ENCODE measurements around the gene AQP12B. TPM values are rescaled to one million over a fixed set of nuclear protein-coding genes. Genes with fewer than 3 reads are reported as not detected.
"Not testable (repeated sequence)": the region's sequence is repeated elsewhere in the genome, so short reads cannot be mapped to it uniquely, and the experiment has no call there.

Gene AQP12B
- total RNA-seq, 1 donor from 2014 or later: not detected

DNA sequence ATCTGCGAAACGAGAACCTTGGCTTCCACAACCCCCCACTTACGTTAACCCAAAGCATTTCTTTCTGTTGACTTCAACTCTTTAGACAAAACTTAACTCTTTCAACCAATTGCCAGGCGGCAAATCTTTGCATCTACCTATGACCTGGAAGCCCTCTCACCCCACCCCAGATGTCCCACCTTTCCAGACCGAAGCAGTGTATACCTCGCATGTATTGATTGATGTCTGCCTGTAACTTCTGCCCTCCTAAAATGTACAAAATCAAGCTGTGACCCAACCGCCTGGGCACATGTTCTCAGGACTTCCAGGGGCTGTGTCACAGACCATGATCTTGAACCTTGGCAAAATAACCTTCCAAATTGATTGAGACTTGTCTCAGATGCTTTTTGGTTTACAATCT is 12.3 kb downstream of the AQP12B start:
- DNase-seq (ENCODE audit: low spot score in 2 of 2, unreplicated experiment in 2 of 2): no peak
- Mint-ChIP-seq H3K27ac (no peak overlapping the region), H3K27me3 (ENCODE audit: low read depth) (peaks cover 55% of the 10 kb centered on the region), H3K9me3 (no peaks in the 10 kb centered on the region), H3K4me1 (peaks cover 5% of the 10 kb centered on the region), H3K36me3 (no peaks in the 10 kb centered on the region), H3K4me3 (no peak overlapping the region)
- TF ChIP-seq, protein P1, sequence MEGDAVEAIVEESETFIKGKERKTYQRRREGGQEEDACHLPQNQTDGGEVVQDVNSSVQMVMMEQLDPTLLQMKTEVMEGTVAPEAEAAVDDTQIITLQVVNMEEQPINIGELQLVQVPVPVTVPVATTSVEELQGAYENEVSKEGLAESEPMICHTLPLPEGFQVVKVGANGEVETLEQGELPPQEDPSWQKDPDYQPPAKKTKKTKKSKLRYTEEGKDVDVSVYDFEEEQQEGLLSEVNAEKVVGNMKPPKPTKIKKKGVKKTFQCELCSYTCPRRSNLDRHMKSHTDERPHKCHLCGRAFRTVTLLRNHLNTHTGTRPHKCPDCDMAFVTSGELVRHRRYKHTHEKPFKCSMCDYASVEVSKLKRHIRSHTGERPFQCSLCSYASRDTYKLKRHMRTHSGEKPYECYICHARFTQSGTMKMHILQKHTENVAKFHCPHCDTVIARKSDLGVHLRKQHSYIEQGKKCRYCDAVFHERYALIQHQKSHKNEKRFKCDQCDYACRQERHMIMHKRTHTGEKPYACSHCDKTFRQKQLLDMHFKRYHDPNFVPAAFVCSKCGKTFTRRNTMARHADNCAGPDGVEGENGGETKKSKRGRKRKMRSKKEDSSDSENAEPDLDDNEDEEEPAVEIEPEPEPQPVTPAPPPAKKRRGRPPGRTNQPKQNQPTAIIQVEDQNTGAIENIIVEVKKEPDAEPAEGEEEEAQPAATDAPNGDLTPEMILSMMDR (IDR thresholded peaks at IDR 0.05; ENCODE audit: unreplicated experiment): no peak

DNA sequence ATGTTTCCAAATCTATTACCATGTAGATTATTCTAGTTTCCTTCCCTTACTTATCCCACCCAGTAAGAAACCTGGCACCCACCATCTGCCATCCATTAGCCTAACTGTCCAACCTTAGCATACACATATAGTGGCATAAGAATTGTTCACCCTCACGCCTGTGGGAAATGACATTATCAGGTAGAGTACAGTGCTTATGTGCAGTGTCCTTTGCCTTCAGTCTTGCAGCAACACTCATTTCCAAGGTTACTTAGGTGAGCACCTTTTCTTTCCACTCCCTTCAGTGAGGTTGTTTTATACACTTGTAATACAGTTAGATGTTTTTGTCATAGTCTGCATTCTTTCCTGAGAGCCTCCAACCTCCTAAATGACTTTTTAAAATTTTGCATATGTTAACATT is 18.1 kb downstream of the AQP12B start:
- H3K27ac Mint-ChIP-seq: no peak overlapping the region
- H3K4me3 Mint-ChIP-seq: no peak overlapping the region
- H3K4me1 Mint-ChIP-seq: no peaks in the 10 kb centered on the region
- H3K9me3 Mint-ChIP-seq: peaks cover 12% of the 10 kb centered on the region
- H3K27me3 Mint-ChIP-seq (ENCODE audit: low read depth): peaks cover 51% of the 10 kb centered on the region
- H3K36me3 Mint-ChIP-seq: no peaks in the 10 kb centered on the region
- DNase-seq (ENCODE audit: low spot score in 2 of 2, unreplicated experiment in 2 of 2): no peak
- TF ChIP-seq, protein P1 (IDR thresholded peaks at IDR 0.05; ENCODE audit: unreplicated experiment): no peak

DNA sequence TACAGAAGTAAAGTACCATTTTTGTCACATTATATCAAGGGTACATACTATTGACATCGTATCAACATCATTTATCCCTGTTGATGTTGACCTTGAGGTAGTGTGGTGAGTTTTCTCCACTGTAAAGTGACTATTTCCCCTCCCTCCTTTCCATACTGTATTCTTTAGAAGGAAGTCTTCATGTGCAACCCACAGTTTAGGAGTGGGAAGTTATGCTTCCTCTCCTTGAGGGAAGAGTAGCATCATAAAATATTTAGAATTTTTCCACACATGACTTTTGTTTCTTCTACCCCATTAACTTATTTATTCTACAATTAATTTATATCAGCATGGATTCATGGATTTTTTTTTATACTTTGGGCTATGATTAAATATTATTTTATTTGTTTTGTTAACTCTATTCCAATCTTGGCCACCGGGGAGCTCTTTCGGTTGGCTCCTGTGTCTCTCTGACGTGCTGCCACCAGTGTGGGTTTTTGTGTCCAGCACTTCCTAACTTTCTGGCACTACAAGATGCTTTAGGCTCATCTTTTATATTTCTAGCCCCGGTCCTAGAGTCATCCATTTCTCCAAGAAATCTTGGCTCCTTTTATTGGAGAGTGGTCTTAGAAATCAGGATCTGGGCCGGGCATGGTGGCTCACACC is 19.0 kb downstream of the AQP12B start:
- no peak for DNase-seq (ENCODE audit: low spot score in 2 of 2, unreplicated experiment in 2 of 2)
- TF ChIP-seq, protein P1 (IDR thresholded peaks at IDR 0.05; ENCODE audit: unreplicated experiment): no peak
- Mint-ChIP-seq H3K27me3 (ENCODE audit: low read depth) (peaks cover 56% of the 10 kb centered on the region), H3K27ac (no peak overlapping the region), H3K4me3 (no peak overlapping the region), H3K4me1 (no peaks in the 10 kb centered on the region), H3K36me3 (no peaks in the 10 kb centered on the region), H3K9me3 (peaks cover 12% of the 10 kb centered on the region)

DNA sequence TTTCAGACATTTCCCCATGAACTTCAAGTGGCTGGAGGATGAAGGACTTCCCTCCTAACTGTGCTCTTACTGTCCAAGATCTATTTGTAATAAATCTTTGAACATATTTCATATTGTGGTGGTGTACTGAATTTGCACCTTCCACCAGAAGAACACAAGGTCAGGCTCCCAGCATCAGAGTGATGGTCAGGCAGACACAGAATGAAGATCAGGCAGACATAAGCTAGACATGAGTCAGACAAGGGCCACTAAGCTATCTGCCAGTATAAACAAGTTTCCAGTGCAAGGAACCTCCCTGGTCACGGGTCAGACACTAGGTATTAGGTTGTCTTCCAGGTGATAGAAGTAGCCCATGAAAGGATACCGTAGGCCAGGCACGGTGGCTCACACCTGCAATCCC is 20.0 kb downstream of the AQP12B start:
- TF ChIP-seq, protein P1 (IDR thresholded peaks at IDR 0.05; ENCODE audit: unreplicated experiment): no peak
- DNase-seq (ENCODE audit: low spot score in 2 of 2, unreplicated experiment in 2 of 2): no peak
- Mint-ChIP-seq H3K4me3 (no peak overlapping the region), H3K9me3 (peaks cover 12% of the 10 kb centered on the region), H3K4me1 (no peaks in the 10 kb centered on the region), H3K27me3 (ENCODE audit: low read depth) (peaks cover 56% of the 10 kb centered on the region), H3K36me3 (no peaks in the 10 kb centered on the region), H3K27ac (no peak overlapping the region)

DNA sequence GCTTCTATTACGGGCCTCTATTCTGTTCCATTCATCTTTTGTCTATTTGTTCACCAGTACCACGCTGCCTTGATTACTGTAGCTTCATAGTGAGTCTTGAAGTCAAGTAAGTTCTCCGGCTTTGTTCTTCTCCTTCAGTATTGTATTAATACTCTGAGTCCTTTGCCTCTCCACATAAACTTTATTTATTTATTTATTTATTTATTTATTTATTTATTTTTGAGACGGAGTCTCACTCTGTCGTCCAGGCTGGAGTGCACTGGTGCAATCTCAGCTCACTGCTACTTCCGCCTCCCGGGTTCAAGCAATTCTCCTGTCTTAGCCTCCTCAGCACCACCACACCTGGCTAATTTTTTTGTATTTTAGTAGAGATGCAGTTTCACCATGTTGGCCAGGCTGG is 22.8 kb downstream of the AQP12B start:
- H3K27ac Mint-ChIP-seq; H3K9me3 Mint-ChIP-seq; H3K36me3 Mint-ChIP-seq; H3K4me3 Mint-ChIP-seq; H3K4me1 Mint-ChIP-seq; DNase-seq (ENCODE audit: low spot score in 2 of 2, unreplicated experiment in 2 of 2): not testable (repeated sequence)
- peaks cover 57% of the 10 kb centered on the region for H3K27me3 Mint-ChIP-seq (ENCODE audit: low read depth)

DNA sequence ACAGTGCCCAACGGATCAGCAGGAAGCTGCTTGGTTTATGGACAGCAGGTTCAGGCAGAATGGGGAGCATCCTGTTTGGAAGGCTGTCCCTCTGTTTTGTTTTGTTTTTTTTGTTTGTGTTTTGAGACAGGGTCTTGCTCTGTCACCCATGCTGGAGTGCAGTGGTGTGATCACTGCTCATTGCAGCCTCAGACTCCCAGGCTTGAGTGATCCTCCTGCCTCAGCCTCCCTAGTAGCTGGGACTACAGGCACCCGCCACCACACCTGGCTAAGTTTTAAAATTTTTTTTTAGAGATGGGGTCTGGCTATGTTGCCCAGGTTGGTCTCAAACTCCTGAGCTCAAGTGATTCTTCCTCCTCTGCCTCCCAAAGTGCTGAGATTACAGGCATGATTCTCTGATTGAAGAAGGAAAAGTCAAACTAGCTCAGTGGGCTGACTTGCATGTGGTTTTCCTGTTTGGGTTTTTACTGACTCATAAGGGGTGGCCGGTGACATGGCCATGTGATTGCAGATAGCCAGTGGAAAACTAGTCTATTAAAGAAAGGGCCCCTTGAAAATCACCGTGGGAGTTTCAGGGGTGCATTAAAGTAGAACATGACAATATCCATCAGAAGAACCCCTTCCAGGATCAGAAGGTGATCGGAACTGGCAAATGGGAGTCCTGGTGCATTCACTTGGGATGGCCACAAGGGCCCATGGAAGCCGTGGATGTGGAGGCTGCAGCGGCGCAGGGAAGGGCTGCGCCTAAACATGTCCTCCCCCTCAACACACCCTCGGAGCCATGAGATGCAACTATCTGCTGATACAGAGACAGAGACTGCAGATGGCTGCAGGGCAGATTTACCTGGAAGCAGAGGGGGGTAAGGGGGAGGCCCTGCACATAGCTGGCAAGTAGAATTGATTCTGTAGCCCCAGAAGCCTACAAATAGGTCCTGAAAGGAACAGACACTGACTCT is 26.5 kb downstream of the AQP12B start:
- no peak overlapping the region for H3K27ac Mint-ChIP-seq
- H3K27me3 Mint-ChIP-seq (ENCODE audit: low read depth): peaks cover 68% of the 10 kb centered on the region
- TF ChIP-seq, protein P1 (IDR thresholded peaks at IDR 0.05; ENCODE audit: unreplicated experiment): no peak
- H3K36me3 Mint-ChIP-seq: no peaks in the 10 kb centered on the region
- H3K9me3 Mint-ChIP-seq: peaks cover 7% of the 10 kb centered on the region
- DNase-seq (ENCODE audit: low spot score in 2 of 2, unreplicated experiment in 2 of 2): no peak
- no peaks in the 10 kb centered on the region for H3K4me1 Mint-ChIP-seq
- H3K4me3 Mint-ChIP-seq: no peak overlapping the region

All from mesothelial cell of epicardium (in vitro differentiated cells).